ENCODE results near the gene QSER1.
"Not testable (repeated sequence)": the region's sequence is repeated elsewhere in the genome, so short reads cannot be mapped to it uniquely, and the experiment has no call there.

Gene QSER1

GRCh38 chr11:33006010-33006409, 113.4 kb downstream of the QSER1 start:
- no peak for DNase-seq

GRCh38 chr11:33013755-33014154, 121.1 kb downstream of the QSER1 start:
- no peak for DNase-seq

GRCh38 chr11:33015621-33016551, 123.3 kb downstream of the QSER1 start, which contains the start of gene DEPDC7:
TSS of gene DEPDC7 (plus strand) at chr11:33015878. CDS start at chr11:33015956, 78 bp downstream.
- peak; percentile 94 to 99 for DNase-seq

GRCh38 chr11:33016654-33017053, 124.0 kb downstream of the QSER1 start:
- DNase-seq = no peak

- DNase-seq = peak in 1 of 2 experiments; percentile 16
Observed at GRCh38 chr11:33017478-33017877, 124.9 kb downstream of the QSER1 start.

GRCh38 chr11:33017965-33018364, 125.4 kb downstream of the QSER1 start:
- no peak for DNase-seq

GRCh38 chr11:33018840-33019239, 126.2 kb downstream of the QSER1 start:
- no peak for DNase-seq

- DNase-seq = no peak
Observed at GRCh38 chr11:33021501-33021900, 128.9 kb downstream of the QSER1 start.

- no peak for DNase-seq
Observed at GRCh38 chr11:33021937-33022336, 129.3 kb downstream of the QSER1 start.

- no peak for DNase-seq
Observed at GRCh38 chr11:33025339-33025722, 132.7 kb downstream of the QSER1 start.

GRCh38 chr11:33027233-33027632, 134.6 kb downstream of the QSER1 start:
- no peak for DNase-seq

- DNase-seq = no peak
Observed at GRCh38 chr11:33027846-33028536, 135.4 kb downstream of the QSER1 start.

- no peak for DNase-seq
Observed at GRCh38 chr11:33028537-33028914, 135.9 kb downstream of the QSER1 start.

- not testable (repeated sequence) for DNase-seq
Observed at GRCh38 chr11:33029218-33029617, 136.6 kb downstream of the QSER1 start.

Measured in NCI-H446 (cell line).